Ovary (tissue), 3 donors: ENCODE results near the gene GOSR1.

Source experiments
- CTCF ChIP-seq, 3 donors: fragments of 450-650 bp in 2 of 3; fragments of 200-600 bp in 1 of 3; IDR thresholded peaks; one replicate each; pipeline versions ENCODE4 v1.5.1 to v1.8.0; 2016 to 2022; ENCODE audit warnings: antibody characterized with exemption in 3 of 3, mild to moderate bottlenecking in 1 of 3
- EP300 ChIP-seq: sonication (generic); formaldehyde crosslinking; IDR thresholded peaks from one replicate; pipeline ENCODE4 v1.6.1; 2017; ENCODE audit warnings: antibody characterized with exemption
- POLR2A ChIP-seq: fragments of 450-650 bp; IDR thresholded peaks from one replicate; pipeline ENCODE4 v1.6.1; 2017; ENCODE audit warnings: antibody characterized with exemption, mild to moderate bottlenecking, moderate library complexity
- donor health status: DM: no; HTN: no; CAD: no.

GRCh38 chr17:30571921-30572320 is 94.7 kb downstream of the GOSR1 start:
- no peak for TF ChIP-seq CTCF (IDR thresholded peaks at IDR 0.05)
- no peak for TF ChIP-seq POLR2A
- TF ChIP-seq EP300: no peak
